Endothelial cell (in vitro differentiated cells): ENCODE data around the gene FAM171A2. TPM values are rescaled to one million over a fixed set of nuclear protein-coding genes. Genes with fewer than 3 reads are reported as not detected.

Experiments
- DNase-seq: peaks from one replicate; pipeline ENCODE4 v3.0.0; 2021; ENCODE audit warnings: low spot score
- H3K27ac Mint-ChIP-seq: one replicate; pipeline ENCODE4 v1.8.0; 2021; ENCODE audit warnings: mixed read lengths, inconsistent platforms; ENCODE audit not compliant: unreplicated experiment
- H3K27me3 Mint-ChIP-seq: one replicate; pipeline ENCODE4 v1.8.0; 2021; ENCODE audit warnings: mild to moderate bottlenecking, moderate library complexity, mixed read lengths, inconsistent platforms; ENCODE audit not compliant: unreplicated experiment
- H3K36me3 Mint-ChIP-seq: one replicate; pipeline ENCODE4 v1.8.0; 2021; ENCODE audit warnings: mild to moderate bottlenecking, low read depth, mixed read lengths, inconsistent platforms; ENCODE audit not compliant: unreplicated experiment
- H3K4me1 Mint-ChIP-seq: one replicate; pipeline ENCODE4 v1.8.0; 2021; ENCODE audit warnings: mild to moderate bottlenecking, mixed read lengths, inconsistent platforms; ENCODE audit not compliant: unreplicated experiment
- H3K4me3 Mint-ChIP-seq: one replicate; pipeline ENCODE4 v1.8.0; 2021; ENCODE audit warnings: mild to moderate bottlenecking, mixed read lengths, inconsistent platforms; ENCODE audit not compliant: unreplicated experiment
- H3K9me3 Mint-ChIP-seq: one replicate; pipeline ENCODE4 v1.8.0; 2021; ENCODE audit warnings: mixed read lengths, inconsistent platforms; ENCODE audit not compliant: unreplicated experiment
- total RNA-seq: library from RNA; stranded (reverse); fragmentation: NEBNext Ultra II Directional; extraction: Animal tissue kit (Norgen Biotek cat#: 25700); gene quantifications from one replicate; pipeline ENCODE4 v1.2.1, GENCODE V29; 2021; ENCODE audit not compliant: unreplicated experiment
- TF ChIP-seq, protein P1 (sequence below): fragments of 200-600 bp; sonication (generic); IDR thresholded peaks from one replicate; pipeline ENCODE4 v1.5.0; 2021; ENCODE audit warnings: antibody characterized with exemption; ENCODE audit not compliant: unreplicated experiment

Gene FAM171A2
- total RNA-seq, 1 donor from 2014 or later = 53.7 TPM

DNA sequence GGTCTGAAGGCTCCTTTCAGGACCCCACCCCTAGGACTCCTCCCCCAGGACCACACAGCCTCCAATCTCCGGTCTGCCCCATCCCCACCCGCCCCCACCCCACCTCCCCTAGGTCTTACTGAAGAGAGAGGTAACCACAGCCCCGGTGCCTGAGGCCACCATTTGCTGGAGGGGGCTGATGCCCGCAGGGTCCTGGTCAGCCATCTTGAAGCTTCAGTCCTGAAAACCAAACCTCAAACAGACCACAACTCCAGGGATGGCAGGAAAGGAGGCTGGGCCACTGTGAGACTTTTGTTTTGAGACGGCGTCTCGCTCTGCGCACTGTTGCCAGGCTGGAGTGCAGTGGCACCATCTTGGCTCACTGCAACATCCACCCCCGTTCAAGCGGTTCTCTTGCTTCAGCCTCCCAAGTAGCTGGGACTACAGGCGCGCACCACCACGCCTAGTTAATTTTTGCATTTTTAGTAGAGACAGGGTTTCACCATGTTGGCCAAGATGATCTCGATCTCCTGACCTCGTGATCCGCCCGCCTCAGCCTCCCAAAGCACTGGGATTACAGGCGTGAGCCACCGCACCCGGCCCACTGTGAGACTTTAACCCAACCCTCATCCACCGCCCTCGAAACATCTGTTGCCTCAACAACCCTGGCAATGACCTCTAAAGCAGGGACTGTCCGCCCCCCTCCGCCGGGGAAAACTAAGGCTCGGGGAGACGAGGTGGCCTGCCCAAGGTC lies 40.1 kb downstream of the FAM171A2 start:
- Mint-ChIP-seq H3K4me3 (peak overlapping the region; percentile 92), H3K27ac (no peak overlapping the region), H3K4me1 (peaks cover 2% of the 10 kb centered on the region), H3K36me3 (peaks cover 11% of the 10 kb centered on the region), H3K27me3 (peaks cover 15% of the 10 kb centered on the region), H3K9me3 (no peaks in the 10 kb centered on the region)
- DNase-seq = no peak
- TF ChIP-seq, protein P1, sequence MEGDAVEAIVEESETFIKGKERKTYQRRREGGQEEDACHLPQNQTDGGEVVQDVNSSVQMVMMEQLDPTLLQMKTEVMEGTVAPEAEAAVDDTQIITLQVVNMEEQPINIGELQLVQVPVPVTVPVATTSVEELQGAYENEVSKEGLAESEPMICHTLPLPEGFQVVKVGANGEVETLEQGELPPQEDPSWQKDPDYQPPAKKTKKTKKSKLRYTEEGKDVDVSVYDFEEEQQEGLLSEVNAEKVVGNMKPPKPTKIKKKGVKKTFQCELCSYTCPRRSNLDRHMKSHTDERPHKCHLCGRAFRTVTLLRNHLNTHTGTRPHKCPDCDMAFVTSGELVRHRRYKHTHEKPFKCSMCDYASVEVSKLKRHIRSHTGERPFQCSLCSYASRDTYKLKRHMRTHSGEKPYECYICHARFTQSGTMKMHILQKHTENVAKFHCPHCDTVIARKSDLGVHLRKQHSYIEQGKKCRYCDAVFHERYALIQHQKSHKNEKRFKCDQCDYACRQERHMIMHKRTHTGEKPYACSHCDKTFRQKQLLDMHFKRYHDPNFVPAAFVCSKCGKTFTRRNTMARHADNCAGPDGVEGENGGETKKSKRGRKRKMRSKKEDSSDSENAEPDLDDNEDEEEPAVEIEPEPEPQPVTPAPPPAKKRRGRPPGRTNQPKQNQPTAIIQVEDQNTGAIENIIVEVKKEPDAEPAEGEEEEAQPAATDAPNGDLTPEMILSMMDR = no peak

DNA sequence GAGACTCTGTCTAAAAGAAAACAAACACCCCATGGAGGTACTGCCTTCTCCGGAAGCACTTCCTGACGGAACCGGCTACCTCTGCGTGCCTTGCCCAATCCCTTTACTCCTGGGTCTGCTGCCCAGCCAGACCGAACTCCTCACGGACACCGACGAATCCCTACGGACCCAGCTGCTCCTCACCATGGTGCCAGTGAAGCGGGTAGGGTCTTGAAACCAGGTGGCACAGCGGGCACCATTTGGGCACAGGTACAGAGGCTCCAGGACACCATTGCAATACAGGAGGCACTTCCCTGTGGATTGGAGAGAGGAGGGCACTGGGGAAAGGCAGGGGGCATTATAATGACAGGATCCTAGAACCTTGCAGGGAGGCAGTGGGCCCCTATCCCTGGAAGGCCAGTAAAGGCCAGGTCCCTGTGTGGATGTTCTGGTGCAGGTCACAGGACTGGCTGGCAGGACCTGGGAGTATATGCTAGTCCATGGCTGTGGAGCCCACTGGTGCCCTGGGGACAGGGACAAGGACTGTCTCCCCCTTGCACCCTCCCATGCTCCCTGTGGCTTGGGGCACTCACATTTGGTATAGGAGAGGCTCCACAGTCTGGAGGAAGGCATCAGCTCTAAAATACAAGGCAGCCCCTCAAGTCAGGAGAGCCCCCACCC lies 41.3 kb downstream of the FAM171A2 start:
- no peak for DNase-seq
- no peaks in the 10 kb centered on the region for H3K9me3 Mint-ChIP-seq
- TF ChIP-seq, protein P1 = no peak
- no peak overlapping the region for H3K27ac Mint-ChIP-seq
- peaks cover 12% of the 10 kb centered on the region for H3K36me3 Mint-ChIP-seq
- H3K27me3 Mint-ChIP-seq = peaks cover 16% of the 10 kb centered on the region
- no peak overlapping the region for H3K4me3 Mint-ChIP-seq
- H3K4me1 Mint-ChIP-seq = peaks cover 2% of the 10 kb centered on the region

DNA sequence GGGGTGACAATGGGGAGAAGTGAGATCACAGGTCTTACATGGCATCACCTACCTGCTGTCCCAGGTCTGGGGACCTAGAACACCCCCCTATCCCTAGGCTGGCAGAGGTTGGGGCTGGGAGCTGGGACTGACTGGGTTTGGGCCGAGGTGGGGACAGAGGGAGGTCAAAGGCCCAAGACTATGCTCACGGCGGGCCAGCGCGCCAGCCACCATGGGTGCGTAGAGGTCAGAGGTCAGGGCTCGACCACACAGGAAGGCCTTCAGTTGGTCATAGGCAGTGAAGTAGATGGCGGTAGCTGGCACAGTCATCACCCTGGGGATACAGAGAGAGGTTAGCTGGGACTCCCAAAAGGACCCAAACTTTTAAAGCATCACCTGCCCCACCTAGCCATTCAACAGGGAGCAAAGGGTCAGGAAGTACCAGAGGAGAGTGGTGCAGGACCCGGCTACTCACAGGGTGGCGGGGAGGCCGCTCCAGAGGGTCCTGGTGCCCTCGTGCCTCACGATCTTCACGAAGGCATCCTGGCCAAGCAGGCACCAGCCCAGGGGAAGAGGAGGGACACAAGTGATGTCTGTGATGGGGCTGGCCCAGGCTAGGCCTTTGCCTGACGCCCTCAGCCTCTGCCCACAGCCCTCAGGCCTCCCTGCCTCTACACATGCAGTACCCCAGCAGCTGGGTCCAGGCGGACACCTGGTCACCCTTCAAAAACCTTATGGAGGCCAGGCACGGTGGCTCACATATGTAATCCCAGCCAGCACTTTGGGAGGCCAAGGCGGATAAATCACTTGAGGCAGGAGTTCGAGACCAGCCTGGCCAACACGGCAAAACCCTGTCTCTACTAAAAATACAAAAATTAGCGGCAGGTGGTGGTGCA lies 42.2 kb downstream of the FAM171A2 start:
- Mint-ChIP-seq H3K4me3 (peak overlapping the region; percentile 21), H3K9me3 (no peaks in the 10 kb centered on the region), H3K27ac (no peak overlapping the region), H3K27me3 (peaks cover 16% of the 10 kb centered on the region), H3K4me1 (no peaks in the 10 kb centered on the region), H3K36me3 (peaks cover 15% of the 10 kb centered on the region)
- TF ChIP-seq, protein P1 = no peak
- no peak for DNase-seq

GRCh38 chr17:44320066-44320465 lies 43.6 kb downstream of the FAM171A2 start:
- DNase-seq = no peak
- Mint-ChIP-seq H3K4me3 (no peak overlapping the region), H3K36me3 (peaks cover 18% of the 10 kb centered on the region), H3K27ac (no peak overlapping the region), H3K4me1 (peaks cover 9% of the 10 kb centered on the region), H3K27me3 (peaks cover 23% of the 10 kb centered on the region), H3K9me3 (no peaks in the 10 kb centered on the region)
- TF ChIP-seq, protein P1 = no peak
